ENCODE data around the gene NOL3. TPM values are rescaled to one million over a fixed set of nuclear protein-coding genes. Genes with fewer than 3 reads are reported as not detected.

NOL3 gene
- total and polyA plus RNA-seq, 2 of the 13 experiments (the other 11 are each of a cell fraction or from before 2014, with no cell fraction given) = 5.7 to 20.5 TPM

DNA sequence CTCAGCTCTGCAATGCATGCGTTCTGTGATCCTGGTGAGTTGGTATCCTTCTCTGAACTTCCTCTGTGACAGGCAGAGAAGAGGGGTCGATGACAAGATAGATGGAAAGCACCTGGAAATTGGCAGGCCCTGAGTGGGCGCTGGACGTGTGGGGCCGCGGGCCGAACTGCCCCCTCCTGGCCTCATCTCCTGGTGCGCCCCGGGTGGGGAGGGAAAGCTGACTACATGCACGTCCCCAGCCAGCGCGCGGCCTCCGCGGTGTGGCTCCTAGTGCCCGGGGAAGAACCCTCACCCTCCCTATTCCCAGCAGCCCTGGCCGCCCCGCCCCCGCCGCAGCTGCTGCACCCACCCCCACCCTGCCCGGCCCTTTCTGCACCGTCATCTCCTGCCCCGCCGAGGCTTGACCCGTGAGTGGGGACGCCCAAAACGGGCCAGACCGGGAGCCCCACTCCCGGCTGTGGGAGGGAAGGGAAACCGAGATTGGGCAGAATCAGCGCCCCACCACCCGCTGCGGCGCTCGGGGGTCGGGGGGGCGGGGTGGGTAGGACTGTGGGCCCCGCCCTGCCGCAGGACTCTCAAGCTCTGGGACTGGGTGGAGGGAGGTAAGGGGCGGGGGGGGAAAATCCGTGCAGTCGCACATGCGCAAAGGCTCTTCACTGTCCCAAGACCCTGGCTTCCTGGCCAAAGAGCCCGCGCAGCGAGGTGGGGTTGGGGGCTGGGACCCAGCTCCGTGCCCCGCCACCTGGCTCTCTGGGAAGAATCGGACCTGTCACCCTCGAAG is at the start of gene NOL3 (continued):
- TF ChIP-seq, protein P1, sequence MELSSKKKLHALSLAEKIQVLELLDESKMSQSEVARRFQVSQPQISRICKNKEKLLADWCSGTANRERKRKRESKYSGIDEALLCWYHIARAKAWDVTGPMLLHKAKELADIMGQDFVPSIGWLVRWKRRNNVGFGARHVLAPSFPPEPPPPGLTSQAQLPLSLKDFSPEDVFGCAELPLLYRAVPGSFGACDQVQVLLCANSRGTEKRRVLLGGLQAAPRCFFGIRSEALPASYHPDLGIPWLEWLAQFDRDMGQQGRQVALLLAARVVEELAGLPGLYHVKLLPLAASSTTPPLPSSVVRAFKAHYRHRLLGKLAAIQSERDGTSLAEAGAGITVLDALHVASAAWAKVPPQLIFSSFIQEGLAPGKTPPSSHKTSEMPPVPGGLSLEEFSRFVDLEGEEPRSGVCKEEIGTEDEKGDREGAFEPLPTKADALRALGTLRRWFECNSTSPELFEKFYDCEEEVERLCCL (CRISPR knock-in tag; IDR thresholded peaks at IDR 0.05; ENCODE audit: borderline replicate concordance) = peak; percentile 63; the same call in 1 of the 2 replicates
- TF ChIP-seq NPAS2 (CRISPR knock-in tag; IDR thresholded peaks at IDR 0.05; ENCODE audit: borderline replicate concordance) (no peak), ZKSCAN5 (CRISPR knock-in tag; IDR thresholded peaks at IDR 0.05) (0 out of 2 replicates have a peak, but pooled peaks have one; percentile 21), ZNF547 (CRISPR knock-in tag; IDR thresholded peaks at IDR 0.05) (peak; percentile 62), SIN3B (IDR thresholded peaks at IDR 0.05; ENCODE audit: low read length) (no peak), BCL6 (CRISPR knock-in tag; IDR thresholded peaks at IDR 0.05) (0 out of 2 replicates have a peak, but pooled peaks have one; percentile 1), ZNF256 (CRISPR knock-in tag; conservative IDR thresholded peaks at IDR 0.05) (no peak), ISL2 (CRISPR knock-in tag; IDR thresholded peaks at IDR 0.05) (no peak), FOXP1 (IDR thresholded peaks at IDR 0.05) (no peak), FOXP1 (CRISPR knock-in tag; IDR thresholded peaks at IDR 0.05) (no peak), ZNF484 (CRISPR knock-in tag; IDR thresholded peaks at IDR 0.05; ENCODE audit: borderline replicate concordance, low read depth) (no peak), KLF16 (CRISPR knock-in tag; IDR thresholded peaks at IDR 0.05) (peak in 1 of 2 experiments; percentile 48; a peak in 2 of 4 replicates), SMARCE1 (IDR thresholded peaks at IDR 0.05; ENCODE audit: borderline replicate concordance) (no peak), ZNF777 (CRISPR knock-in tag; IDR thresholded peaks at IDR 0.05) (no peak), NR3C1 (CRISPR knock-in tag; IDR thresholded peaks at IDR 0.05) (no peak), RXRB (CRISPR knock-in tag; IDR thresholded peaks at IDR 0.05; ENCODE audit: borderline replicate concordance) (peak; percentile 36; the same call in 1 of the 2 replicates)
- TF ChIP-seq, protein P2, sequence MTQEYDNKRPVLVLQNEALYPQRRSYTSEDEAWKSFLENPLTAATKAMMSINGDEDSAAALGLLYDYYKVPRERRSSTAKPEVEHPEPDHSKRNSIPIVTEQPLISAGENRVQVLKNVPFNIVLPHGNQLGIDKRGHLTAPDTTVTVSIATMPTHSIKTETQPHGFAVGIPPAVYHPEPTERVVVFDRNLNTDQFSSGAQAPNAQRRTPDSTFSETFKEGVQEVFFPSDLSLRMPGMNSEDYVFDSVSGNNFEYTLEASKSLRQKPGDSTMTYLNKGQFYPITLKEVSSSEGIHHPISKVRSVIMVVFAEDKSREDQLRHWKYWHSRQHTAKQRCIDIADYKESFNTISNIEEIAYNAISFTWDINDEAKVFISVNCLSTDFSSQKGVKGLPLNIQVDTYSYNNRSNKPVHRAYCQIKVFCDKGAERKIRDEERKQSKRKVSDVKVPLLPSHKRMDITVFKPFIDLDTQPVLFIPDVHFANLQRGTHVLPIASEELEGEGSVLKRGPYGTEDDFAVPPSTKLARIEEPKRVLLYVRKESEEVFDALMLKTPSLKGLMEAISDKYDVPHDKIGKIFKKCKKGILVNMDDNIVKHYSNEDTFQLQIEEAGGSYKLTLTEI (CRISPR knock-in tag; conservative IDR thresholded peaks at IDR 0.05) = no peak
- TF ChIP-seq, protein P3, sequence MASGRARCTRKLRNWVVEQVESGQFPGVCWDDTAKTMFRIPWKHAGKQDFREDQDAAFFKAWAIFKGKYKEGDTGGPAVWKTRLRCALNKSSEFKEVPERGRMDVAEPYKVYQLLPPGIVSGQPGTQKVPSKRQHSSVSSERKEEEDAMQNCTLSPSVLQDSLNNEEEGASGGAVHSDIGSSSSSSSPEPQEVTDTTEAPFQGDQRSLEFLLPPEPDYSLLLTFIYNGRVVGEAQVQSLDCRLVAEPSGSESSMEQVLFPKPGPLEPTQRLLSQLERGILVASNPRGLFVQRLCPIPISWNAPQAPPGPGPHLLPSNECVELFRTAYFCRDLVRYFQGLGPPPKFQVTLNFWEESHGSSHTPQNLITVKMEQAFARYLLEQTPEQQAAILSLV (CRISPR knock-in tag; IDR thresholded peaks at IDR 0.05; ENCODE audit: borderline replicate concordance) = peak; percentile 75; the same call in 1 of the 2 replicates
- TF ChIP-seq, protein P4, sequence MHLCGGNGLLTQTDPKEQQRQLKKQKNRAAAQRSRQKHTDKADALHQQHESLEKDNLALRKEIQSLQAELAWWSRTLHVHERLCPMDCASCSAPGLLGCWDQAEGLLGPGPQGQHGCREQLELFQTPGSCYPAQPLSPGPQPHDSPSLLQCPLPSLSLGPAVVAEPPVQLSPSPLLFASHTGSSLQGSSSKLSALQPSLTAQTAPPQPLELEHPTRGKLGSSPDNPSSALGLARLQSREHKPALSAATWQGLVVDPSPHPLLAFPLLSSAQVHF (CRISPR knock-in tag; IDR thresholded peaks at IDR 0.05) = no peak
- TF ChIP-seq, protein P5, sequence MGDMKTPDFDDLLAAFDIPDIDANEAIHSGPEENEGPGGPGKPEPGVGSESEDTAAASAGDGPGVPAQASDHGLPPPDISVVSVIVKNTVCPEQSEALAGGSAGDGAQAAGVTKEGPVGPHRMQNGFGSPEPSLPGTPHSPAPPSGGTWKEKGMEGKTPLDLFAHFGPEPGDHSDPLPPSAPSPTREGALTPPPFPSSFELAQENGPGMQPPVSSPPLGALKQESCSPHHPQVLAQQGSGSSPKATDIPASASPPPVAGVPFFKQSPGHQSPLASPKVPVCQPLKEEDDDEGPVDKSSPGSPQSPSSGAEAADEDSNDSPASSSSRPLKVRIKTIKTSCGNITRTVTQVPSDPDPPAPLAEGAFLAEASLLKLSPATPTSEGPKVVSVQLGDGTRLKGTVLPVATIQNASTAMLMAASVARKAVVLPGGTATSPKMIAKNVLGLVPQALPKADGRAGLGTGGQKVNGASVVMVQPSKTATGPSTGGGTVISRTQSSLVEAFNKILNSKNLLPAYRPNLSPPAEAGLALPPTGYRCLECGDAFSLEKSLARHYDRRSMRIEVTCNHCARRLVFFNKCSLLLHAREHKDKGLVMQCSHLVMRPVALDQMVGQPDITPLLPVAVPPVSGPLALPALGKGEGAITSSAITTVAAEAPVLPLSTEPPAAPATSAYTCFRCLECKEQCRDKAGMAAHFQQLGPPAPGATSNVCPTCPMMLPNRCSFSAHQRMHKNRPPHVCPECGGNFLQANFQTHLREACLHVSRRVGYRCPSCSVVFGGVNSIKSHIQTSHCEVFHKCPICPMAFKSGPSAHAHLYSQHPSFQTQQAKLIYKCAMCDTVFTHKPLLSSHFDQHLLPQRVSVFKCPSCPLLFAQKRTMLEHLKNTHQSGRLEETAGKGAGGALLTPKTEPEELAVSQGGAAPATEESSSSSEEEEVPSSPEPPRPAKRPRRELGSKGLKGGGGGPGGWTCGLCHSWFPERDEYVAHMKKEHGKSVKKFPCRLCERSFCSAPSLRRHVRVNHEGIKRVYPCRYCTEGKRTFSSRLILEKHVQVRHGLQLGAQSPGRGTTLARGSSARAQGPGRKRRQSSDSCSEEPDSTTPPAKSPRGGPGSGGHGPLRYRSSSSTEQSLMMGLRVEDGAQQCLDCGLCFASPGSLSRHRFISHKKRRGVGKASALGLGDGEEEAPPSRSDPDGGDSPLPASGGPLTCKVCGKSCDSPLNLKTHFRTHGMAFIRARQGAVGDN (CRISPR knock-in tag; IDR thresholded peaks at IDR 0.05) = peak; percentile 93
